GM21529 (cell line): ENCODE data around the gene MBP.

Experiments
- ATAC-seq: cut with Tn5 transposase; IDR thresholded peaks from one replicate; pipeline ENCODE4 v1.9.1; 2021; ENCODE audit not compliant: unreplicated experiment

Gene MBP

GRCh38 chr18:77053616-77054287 lies 78.8 kb downstream of the MBP start:
- ATAC-seq, result no peak

- peak; percentile 21 for ATAC-seq
Measured at GRCh38 chr18:77052983-77053309, 79.6 kb downstream of the MBP start.

- ATAC-seq, result no peak
Measured at GRCh38 chr18:77052297-77052982, 80.1 kb downstream of the MBP start.

GRCh38 chr18:77051581-77052296 lies 80.8 kb downstream of the MBP start:
- ATAC-seq, result no peak

- ATAC-seq, result no peak
Measured at GRCh38 chr18:77049938-77050337, 82.6 kb downstream of the MBP start.

- ATAC-seq, result no peak
Measured at GRCh38 chr18:77047803-77048419, 84.7 kb downstream of the MBP start.

GRCh38 chr18:77046994-77047393 lies 85.6 kb downstream of the MBP start:
- no peak for ATAC-seq

GRCh38 chr18:77046409-77046808 lies 86.2 kb downstream of the MBP start:
- ATAC-seq, result no peak

- no peak for ATAC-seq
Measured at GRCh38 chr18:77045677-77046076, 86.9 kb downstream of the MBP start.

GRCh38 chr18:77044866-77045664 lies 87.5 kb downstream of the MBP start:
- no peak for ATAC-seq

- ATAC-seq, result no peak
Measured at GRCh38 chr18:77043541-77044280, 88.9 kb downstream of the MBP start.

GRCh38 chr18:77042583-77042982 lies 90.0 kb downstream of the MBP start:
- no peak for ATAC-seq

GRCh38 chr18:77039196-77040130 lies 93.1 kb downstream of the MBP start:
- no peak for ATAC-seq

- no peak for ATAC-seq
Measured at GRCh38 chr18:77038182-77038858, 94.3 kb downstream of the MBP start.

- ATAC-seq, result no peak
Measured at GRCh38 chr18:77037567-77037966, 95.0 kb downstream of the MBP start.

GRCh38 chr18:77035380-77036187 lies 97.0 kb downstream of the MBP start:
- ATAC-seq, result no peak

- no peak for ATAC-seq
Measured at GRCh38 chr18:77033575-77033974, 99.0 kb downstream of the MBP start.

- no peak for ATAC-seq
Measured at GRCh38 chr18:77032181-77032701, 100.3 kb downstream of the MBP start.
